Measurements from ENCODE around the gene HOXA3.

The HOXA3 gene

GRCh38 chr7:27113991-27114769 is 38.2 kb downstream of the HOXA3 start:
- ChIA-PET CTCF (interaction anchor here (0.9 to 2.2 kb wide), 2 partner anchors 20 to 48 kb away, joined by 3 to 6 read pairs; no protein-coding TSS in a partner anchor), POLR2A (no interaction called here)
- no peak for DNase-seq (ENCODE audit: low read depth, low spot score)
- peak overlapping the region; percentile 40 for H3K4me3 ChIP-seq (ENCODE audit: low read depth, low read length)
- TF ChIP-seq CTCF (IDR thresholded peaks at IDR 0.05; ENCODE audit: insufficient read depth, low read length, missing control alignments) = no peak

GRCh38 chr7:27112955-27113949 is 39.1 kb downstream of the HOXA3 start:
- no peak for TF ChIP-seq CTCF (IDR thresholded peaks at IDR 0.05; ENCODE audit: insufficient read depth, low read length, missing control alignments)
- CTCF ChIA-PET = interaction anchor here (1.0 kb wide), 1 partner anchor 16 kb away, joined by 3 read pairs; no protein-coding TSS in a partner anchor
- H3K4me3 ChIP-seq (ENCODE audit: low read depth, low read length) = peak overlapping the region; percentile 40
- DNase-seq (ENCODE audit: low read depth, low spot score) = no peak
- POLR2A ChIA-PET = no interaction called here

- POLR2A ChIA-PET = no interaction called here
- TF ChIP-seq CTCF (IDR thresholded peaks at IDR 0.05; ENCODE audit: insufficient read depth, low read length, missing control alignments) = no peak
- no peak overlapping the region for H3K4me3 ChIP-seq (ENCODE audit: low read depth, low read length)
- DNase-seq (ENCODE audit: low read depth, low spot score) = no peak
- CTCF ChIA-PET = interaction anchor here (1.0 kb wide), 1 partner anchor 17 kb away, joined by 3 read pairs; no protein-coding TSS in a partner anchor
Observed at GRCh38 chr7:27112361-27112760, 40.0 kb downstream of the HOXA3 start.

- POLR2A ChIA-PET = no interaction called here
- H3K4me3 ChIP-seq (ENCODE audit: low read depth, low read length) = no peak overlapping the region
- TF ChIP-seq CTCF (IDR thresholded peaks at IDR 0.05; ENCODE audit: insufficient read depth, low read length, missing control alignments) = no peak
- DNase-seq (ENCODE audit: low read depth, low spot score) = no peak
- CTCF ChIA-PET = no interaction called here
Observed at GRCh38 chr7:27111751-27112277, 40.6 kb downstream of the HOXA3 start.

- H3K4me3 ChIP-seq (ENCODE audit: low read depth, low read length) = no peak overlapping the region
- DNase-seq (ENCODE audit: low read depth, low spot score) = no peak
- TF ChIP-seq CTCF (IDR thresholded peaks at IDR 0.05; ENCODE audit: insufficient read depth, low read length, missing control alignments) = no peak
- CTCF ChIA-PET = no interaction called here
- POLR2A ChIA-PET = interaction anchor here (1.2 kb wide), 1 partner anchor 15 kb away, joined by 6 read pairs; the partner anchor contains the start of gene HOXA1
Observed at GRCh38 chr7:27111042-27111750, 41.2 kb downstream of the HOXA3 start.

Measured in AG04449 (cell line).